A673 (cell line): Measurements from ENCODE around the gene SSBP4.

Experiments used
- CTCF ChIP-seq: fragments of 300-800, 200-600 bp; sonication (generic); conservative IDR thresholded peaks from 2 replicates; pipeline ENCODE4 v1.5.1; 2017; ENCODE audit warnings: low read depth, mild to moderate bottlenecking, antibody characterized with exemption, low read length, moderate library complexity, mixed read lengths
- EZH2 ChIP-seq: fragments of 200-600 bp; sonication (generic); IDR thresholded peaks from 2 replicates; pipeline ENCODE4 v1.6.1; 2017; ENCODE audit warnings: borderline replicate concordance, low read depth, mild to moderate bottlenecking, mixed read lengths, antibody characterized with exemption, low read length; ENCODE audit not compliant: poor library complexity, severe bottlenecking

GRCh38 chr19:18385359-18385674 is 33.9 kb upstream of the SSBP4 start:
- TF ChIP-seq CTCF (no peak), EZH2 (no peak)
